Kidney (tissue), 14 donors: ENCODE results near the gene PIP. TPM values are rescaled to one million over a fixed set of nuclear protein-coding genes. Genes with fewer than 3 reads are reported as not detected.
"Not testable (repeated sequence)": the region's sequence is repeated elsewhere in the genome, so short reads cannot be mapped to it uniquely, and the experiment has no call there.

ENCODE experiments used
- DNase-seq, 5 donors: peaks; one replicate each; pipeline ENCODE4 v3.0.0-alpha.2; 2013 to 2020
- FAIRE-seq: peaks from 2 replicates; lab custom pipeline; 2012; peaks lifted over from hg19 to GRCh38; lab: Jason Lieb, UNC
- H3K27ac ChIP-seq, 2 donors: one replicate each; pipeline ENCODE4 v1.7.0; 2013; ENCODE audit warnings: low read depth in 2 of 2, low read length in 2 of 2, inconsistent platforms in 1 of 2
- H3K27me3 ChIP-seq: one replicate; pipeline ENCODE4 v1.7.1; 2013; ENCODE audit warnings: low read length, inconsistent platforms; ENCODE audit not compliant: control insufficient read depth, insufficient read depth
- H3K36me3 ChIP-seq, 3 donors: one replicate each; pipeline versions ENCODE4 v1.7.0 to v1.7.1; 2013; ENCODE audit warnings: low read length in 3 of 3, control low read depth in 1 of 3, inconsistent platforms in 1 of 3; ENCODE audit not compliant: insufficient read depth in 3 of 3, control insufficient read depth in 2 of 3
- H3K4me1 ChIP-seq, 3 donors: one replicate each; pipeline versions ENCODE4 v1.7.0 to v1.7.1; 2013; ENCODE audit warnings: low read length in 3 of 3, inconsistent platforms in 1 of 3, low read depth in 1 of 3; ENCODE audit not compliant: control insufficient read depth in 2 of 3, insufficient read depth in 2 of 3
- H3K4me3 ChIP-seq, 3 donors: one replicate each; pipeline versions ENCODE4 v1.7.0 to v1.8.1; 2013; ENCODE audit warnings: low read length in 3 of 3, control low read depth in 1 of 3, inconsistent platforms in 1 of 3
- H3K9ac ChIP-seq, 3 donors: one replicate each; pipeline versions ENCODE4 v1.7.0 to v1.7.1; 2013; ENCODE audit warnings: low read length in 3 of 3, control low read depth in 1 of 3, inconsistent platforms in 1 of 3
- H3K9me3 ChIP-seq, 3 donors: one replicate each; pipeline versions ENCODE4 v1.7.0 to v1.7.1; 2013; ENCODE audit warnings: low read length in 3 of 3, control low read depth in 1 of 3, inconsistent platforms in 1 of 3; ENCODE audit not compliant: control insufficient read depth in 2 of 3, insufficient read depth in 1 of 3
- intact Hi-C: fragments of 100-400 bp; cut with DNase I; formaldehyde crosslinking; loops from one replicate; pipeline ENCODE4 v1.11.1; 2022
- polyA plus RNA-seq: library from polyadenylated mRNA; stranded (reverse); fragments of 350-450 nt; fragmentation: Illumina TruSeq; extraction: RNeasy Lipid Tissue Mini Kit (QIAGEN cat#74804); gene quantifications from one replicate; pipeline ENCODE4 v1.2.3, GENCODE V29; 2014; ENCODE audit warnings: low read depth, low replicate concordance; ENCODE audit not compliant: insufficient read depth
- total RNA-seq: library from RNA; stranded (reverse); fragmentation: NEBNext Ultra II Directional; extraction: Animal tissue kit (Norgen Biotek cat#: 25700); gene quantifications from one replicate; pipeline ENCODE4 v1.2.1, GENCODE V29; 2021
- TF ChIP-seq, protein P1 (sequence below): IDR thresholded peaks from 3 replicates; pipeline ENCODE4 v1.5.1; 2012; ENCODE audit warnings: mild to moderate bottlenecking, moderate library complexity, borderline replicate concordance; ENCODE audit not compliant: insufficient read depth; ENCODE audit errors: extremely low read depth
- donor health status: control.
- donor health status: control.
- donor health status: control.
- donor health status: control.
- donor health status: control.
- donor health status: DM: yes; HTN: yes; CAD: no.
- donor health status: Normal renal cell carcinoma (clear cell type).

Gene PIP
- total and polyA plus RNA-seq, 2 donors from 2014 or later = 0.47 TPM; not detected in 1

DNA sequence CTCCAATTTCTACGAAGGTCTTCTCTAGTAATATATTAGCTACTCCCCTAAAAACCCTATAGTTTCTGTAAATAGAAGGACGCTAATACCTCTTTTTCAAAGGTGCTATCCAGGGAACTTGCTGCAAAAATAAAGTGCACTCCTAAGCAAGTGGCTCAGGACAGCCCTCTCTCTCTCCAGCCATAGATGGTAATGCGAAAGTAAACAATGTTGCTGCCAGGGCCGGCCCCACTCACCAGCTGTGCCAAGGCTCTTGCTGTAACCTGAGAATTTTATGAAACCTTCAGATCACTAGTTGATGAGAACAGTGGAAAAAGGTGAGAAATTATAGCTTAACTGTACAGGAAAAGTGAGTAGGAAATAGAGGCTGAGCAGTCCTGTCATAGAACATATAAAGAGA is 40.5 kb downstream of the PIP start:
- Histone ChIP-seq H3K9ac (no peak overlapping the region), H3K4me1 (no peaks in the 10 kb centered on the region), H3K36me3 (no peaks in the 10 kb centered on the region), H3K4me3 (peak overlapping the region in 2 of 3 donors; percentile 47 to 66), H3K27ac (no peak overlapping the region), H3K27me3 (no peaks in the 10 kb centered on the region), H3K9me3 (no peaks in the 10 kb centered on the region)
- intact Hi-C loops = no loop called here
- peak in 4 of 5 donors; percentile 28 to 68 (median 40) for DNase-seq
- TF ChIP-seq, protein P1, sequence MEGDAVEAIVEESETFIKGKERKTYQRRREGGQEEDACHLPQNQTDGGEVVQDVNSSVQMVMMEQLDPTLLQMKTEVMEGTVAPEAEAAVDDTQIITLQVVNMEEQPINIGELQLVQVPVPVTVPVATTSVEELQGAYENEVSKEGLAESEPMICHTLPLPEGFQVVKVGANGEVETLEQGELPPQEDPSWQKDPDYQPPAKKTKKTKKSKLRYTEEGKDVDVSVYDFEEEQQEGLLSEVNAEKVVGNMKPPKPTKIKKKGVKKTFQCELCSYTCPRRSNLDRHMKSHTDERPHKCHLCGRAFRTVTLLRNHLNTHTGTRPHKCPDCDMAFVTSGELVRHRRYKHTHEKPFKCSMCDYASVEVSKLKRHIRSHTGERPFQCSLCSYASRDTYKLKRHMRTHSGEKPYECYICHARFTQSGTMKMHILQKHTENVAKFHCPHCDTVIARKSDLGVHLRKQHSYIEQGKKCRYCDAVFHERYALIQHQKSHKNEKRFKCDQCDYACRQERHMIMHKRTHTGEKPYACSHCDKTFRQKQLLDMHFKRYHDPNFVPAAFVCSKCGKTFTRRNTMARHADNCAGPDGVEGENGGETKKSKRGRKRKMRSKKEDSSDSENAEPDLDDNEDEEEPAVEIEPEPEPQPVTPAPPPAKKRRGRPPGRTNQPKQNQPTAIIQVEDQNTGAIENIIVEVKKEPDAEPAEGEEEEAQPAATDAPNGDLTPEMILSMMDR = no peak
- FAIRE-seq = no peak

DNA sequence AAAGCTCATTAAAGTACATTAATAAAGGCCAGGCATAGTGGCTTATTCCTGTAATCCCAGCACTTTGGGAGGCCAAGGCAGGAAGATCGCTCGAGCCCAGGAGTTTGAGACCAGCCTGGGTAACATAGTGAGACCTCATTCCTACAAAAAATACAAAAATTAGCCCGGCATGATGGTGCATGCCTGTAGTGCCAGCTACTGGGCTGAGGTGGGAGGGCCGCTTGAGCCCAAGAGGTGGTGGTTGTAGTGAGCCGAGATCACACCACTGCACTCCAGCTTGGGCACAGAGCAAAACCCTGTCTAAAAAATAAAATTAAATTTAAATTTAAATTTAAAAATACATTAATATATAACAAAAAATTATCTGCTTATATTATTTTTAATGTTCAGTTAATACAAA is 44.3 kb downstream of the PIP start:
- FAIRE-seq (peak; percentile 35), DNase-seq (no peak)
- no peaks in the 10 kb centered on the region for H3K36me3 ChIP-seq
- no peaks in the 10 kb centered on the region for H3K27me3 ChIP-seq
- H3K9ac ChIP-seq = no peak overlapping the region
- peaks cover 0 to 6% (median 0%) of the 10 kb centered on the region in 3 donors for H3K9me3 ChIP-seq
- TF ChIP-seq, protein P1 = no peak
- H3K27ac ChIP-seq = no peak overlapping the region
- intact Hi-C loops = no loop called here
- H3K4me1 ChIP-seq = no peaks in the 10 kb centered on the region
- no peak overlapping the region for H3K4me3 ChIP-seq

DNA sequence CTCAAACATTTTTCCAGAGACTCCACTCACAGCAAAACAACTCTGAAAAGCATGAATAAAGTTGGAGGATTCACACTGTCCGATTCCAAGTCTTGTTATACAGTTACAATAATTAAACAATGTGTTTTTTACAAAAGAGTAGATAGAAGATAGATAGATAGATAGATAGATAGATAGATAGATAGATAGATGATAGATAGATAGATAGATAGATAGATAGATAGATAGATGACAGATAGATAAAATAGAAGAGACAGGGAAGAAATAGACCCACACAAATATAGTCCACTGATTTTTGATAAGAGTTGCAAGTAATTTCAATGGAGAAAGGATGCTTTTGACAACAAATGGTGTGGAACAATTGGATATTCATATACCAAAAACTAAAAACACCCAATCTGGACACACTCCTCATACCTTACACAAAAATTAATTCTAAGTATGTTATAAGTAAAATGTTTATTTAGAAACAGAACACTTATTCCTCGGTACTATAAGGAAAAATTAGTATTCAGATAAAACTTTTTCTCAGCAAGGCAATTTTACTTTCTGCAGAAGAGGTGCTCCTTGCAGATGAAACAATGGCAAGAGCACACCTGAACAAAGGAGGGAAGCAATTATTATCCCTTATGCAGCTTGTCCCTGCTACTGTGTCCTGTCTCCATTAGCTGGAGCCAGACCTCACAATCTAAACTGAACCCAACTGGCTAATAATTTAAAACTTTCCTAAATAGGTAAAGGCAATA is 45.7 kb downstream of the PIP start:
- H3K27ac ChIP-seq = no peak overlapping the region
- FAIRE-seq (no peak), DNase-seq (no peak)
- no peak overlapping the region for H3K9ac ChIP-seq
- H3K9me3 ChIP-seq = peaks cover 0 to 6% (median 0%) of the 10 kb centered on the region in 3 donors
- H3K4me3 ChIP-seq = no peak overlapping the region
- H3K4me1 ChIP-seq = no peaks in the 10 kb centered on the region
- H3K36me3 ChIP-seq = no peaks in the 10 kb centered on the region
- intact Hi-C loops = no loop called here
- no peaks in the 10 kb centered on the region for H3K27me3 ChIP-seq
- TF ChIP-seq, protein P1 = no peak

DNA sequence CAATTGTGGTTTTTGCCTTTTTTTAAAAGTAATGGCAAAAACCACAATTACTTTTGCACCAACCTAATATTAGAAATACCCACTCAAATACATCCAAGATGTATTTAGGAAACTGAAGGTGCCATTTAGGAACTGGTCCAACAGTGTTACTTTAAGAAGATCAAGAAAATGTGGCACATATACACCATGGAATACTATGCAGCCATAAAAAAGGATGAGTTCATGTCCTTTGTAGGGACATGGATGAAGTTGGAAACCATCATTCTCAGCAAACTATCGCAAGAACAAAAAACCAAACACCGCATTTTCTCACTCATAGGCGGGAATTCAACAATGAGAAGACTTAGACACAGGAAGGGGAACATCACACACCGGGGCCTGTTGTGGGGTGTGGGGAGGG is 48.9 kb downstream of the PIP start:
- H3K27me3 ChIP-seq, intact Hi-C loops: not testable (repeated sequence)

More for the DNA sequence above, 48.9 kb downstream of the PIP start:
- not testable (repeated sequence) for DNase-seq, H3K9me3 ChIP-seq, H3K36me3 ChIP-seq, H3K4me3 ChIP-seq, H3K27ac ChIP-seq, H3K9ac ChIP-seq, H3K4me1 ChIP-seq, FAIRE-seq
